T-helper 17 cell (primary cell): ENCODE data around the gene ADAM22. TPM values are rescaled to one million over a fixed set of nuclear protein-coding genes. Genes with fewer than 3 reads are reported as not detected.

Experiments used
- ATAC-seq: fragments of 150-1000 bp; cut with Tn5 transposase; 2 replicates; pipeline ENCODE4 v1.10.0; 2021; ENCODE audit warnings: mild to moderate bottlenecking, moderate library complexity
- DNase-seq, 3 donors: peaks; one replicate each; pipeline versions ENCODE4 v3.0.0 to v3.0.0-alpha.2; 2020 to 2021
- H3K9me3 ChIP-seq: one replicate; pipeline ENCODE4 v1.7.0; 2013; ENCODE audit warnings: low read length, mild to moderate bottlenecking; ENCODE audit not compliant: control insufficient read depth, poor library complexity, severe bottlenecking
- H3K27ac Mint-ChIP-seq: one replicate; pipeline ENCODE4 v1.8.0; 2022; ENCODE audit warnings: mild to moderate bottlenecking, moderate library complexity, mixed read lengths
- H3K27me3 Mint-ChIP-seq: one replicate; pipeline ENCODE4 v1.8.0; 2022; ENCODE audit warnings: mixed read lengths
- H3K36me3 Mint-ChIP-seq: one replicate; pipeline ENCODE4 v1.8.0; 2022; ENCODE audit warnings: low read depth, mixed read lengths
- H3K4me1 Mint-ChIP-seq: one replicate; pipeline ENCODE4 v1.8.0; 2022; ENCODE audit warnings: mild to moderate bottlenecking, mixed read lengths
- H3K4me3 Mint-ChIP-seq: one replicate; pipeline ENCODE4 v1.8.0; 2022; ENCODE audit warnings: mild to moderate bottlenecking, moderate library complexity, mixed read lengths
- total RNA-seq, 4 donors: library from RNA in 2 of 4; stranded (reverse) in 2 of 4; gene quantifications; one replicate each; pipeline ENCODE4 v1.2.3 and lab custom pipeline; 2022 to 2026

The ADAM22 gene
- total RNA-seq, 2 donors from 2014 or later = 2.0 to 3.0 TPM

DNA sequence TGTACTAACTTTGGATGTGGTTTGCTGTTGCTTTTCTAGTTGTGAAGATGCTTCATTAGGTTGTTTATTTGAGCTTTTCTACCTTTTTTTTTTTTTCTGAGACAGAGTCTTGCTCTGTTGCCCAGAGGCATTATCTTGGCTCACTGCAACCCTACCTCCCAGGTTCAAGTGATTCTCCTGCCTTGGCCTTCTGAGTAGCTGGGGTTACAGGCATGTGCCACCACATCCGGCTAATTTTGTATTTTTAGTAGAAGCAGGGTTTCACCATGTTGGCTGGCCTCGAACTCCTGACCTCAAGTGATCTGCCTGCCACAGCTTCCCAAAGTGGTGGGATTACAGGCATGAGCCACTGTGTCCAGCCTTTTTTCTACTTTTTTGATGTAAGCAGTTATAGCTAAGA is 93.7 kb downstream of the ADAM22 start:
- Mint-ChIP-seq H3K4me3 (no peak overlapping the region), H3K4me1 (no peaks in the 10 kb centered on the region), H3K27me3 (no peaks in the 10 kb centered on the region), H3K36me3 (no peaks in the 10 kb centered on the region), H3K27ac (no peak overlapping the region)
- DNase-seq = no peak
- no peaks in the 10 kb centered on the region for H3K9me3 ChIP-seq
- ATAC-seq = no peak

DNA sequence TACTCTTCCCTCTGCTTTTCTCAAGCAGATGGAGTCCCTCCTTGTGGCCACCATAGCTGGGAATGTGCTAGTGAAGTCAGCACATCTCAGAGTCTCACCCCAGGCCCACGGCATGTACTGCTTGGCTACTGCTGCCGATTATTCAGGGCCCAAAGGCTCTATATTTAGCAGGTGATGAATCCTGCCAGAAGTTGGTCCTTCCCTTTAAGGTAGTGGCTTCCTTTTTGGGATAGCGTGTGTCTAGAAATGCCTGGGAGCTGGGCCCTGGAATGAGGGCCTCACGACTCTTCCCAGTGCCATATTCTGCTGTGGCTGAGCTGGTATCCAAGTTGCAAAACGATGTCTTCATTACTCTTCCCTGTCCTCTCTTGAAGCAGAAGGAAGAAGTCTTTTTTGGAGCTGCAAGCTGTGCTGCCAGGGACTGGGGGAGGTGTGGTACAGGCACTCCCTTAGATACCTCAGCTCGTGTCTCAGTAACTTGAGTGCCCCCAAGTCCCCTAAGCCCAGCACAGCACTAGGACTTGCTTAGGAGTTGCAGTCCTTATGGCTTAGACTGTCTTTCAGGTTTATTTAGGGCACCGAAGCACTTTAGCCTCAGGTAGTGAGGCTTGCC is 100.1 kb downstream of the ADAM22 start:
- Mint-ChIP-seq H3K36me3 (no peaks in the 10 kb centered on the region), H3K4me1 (no peaks in the 10 kb centered on the region), H3K27ac (no peak overlapping the region), H3K27me3 (no peaks in the 10 kb centered on the region), H3K4me3 (no peak overlapping the region)
- ATAC-seq (no peak), DNase-seq (no peak)
- H3K9me3 ChIP-seq = no peaks in the 10 kb centered on the region

DNA sequence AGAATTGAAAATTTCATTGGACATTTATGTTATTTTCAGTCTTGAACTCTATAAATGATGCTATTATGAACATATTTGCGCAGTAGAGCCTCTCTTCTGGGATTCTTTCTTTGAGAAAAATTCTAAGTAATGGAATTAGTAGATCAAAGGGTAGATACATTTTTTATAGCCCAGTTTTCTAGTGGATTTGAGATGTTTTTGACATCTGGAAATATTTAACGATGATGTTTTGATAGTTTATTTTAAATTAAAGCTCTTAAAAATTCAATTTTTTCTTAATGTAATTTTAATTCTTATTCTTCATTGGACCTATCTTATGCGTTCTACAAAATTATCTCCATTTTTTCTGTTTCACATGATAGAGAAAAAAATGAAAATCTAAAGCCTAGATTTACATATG is 103.0 kb downstream of the ADAM22 start:
- Mint-ChIP-seq H3K4me1 (peaks cover 2% of the 10 kb centered on the region), H3K27me3 (no peaks in the 10 kb centered on the region), H3K27ac (no peak overlapping the region), H3K36me3 (no peaks in the 10 kb centered on the region), H3K4me3 (no peak overlapping the region)
- DNase-seq (no peak), ATAC-seq (no peak)
- no peaks in the 10 kb centered on the region for H3K9me3 ChIP-seq

DNA sequence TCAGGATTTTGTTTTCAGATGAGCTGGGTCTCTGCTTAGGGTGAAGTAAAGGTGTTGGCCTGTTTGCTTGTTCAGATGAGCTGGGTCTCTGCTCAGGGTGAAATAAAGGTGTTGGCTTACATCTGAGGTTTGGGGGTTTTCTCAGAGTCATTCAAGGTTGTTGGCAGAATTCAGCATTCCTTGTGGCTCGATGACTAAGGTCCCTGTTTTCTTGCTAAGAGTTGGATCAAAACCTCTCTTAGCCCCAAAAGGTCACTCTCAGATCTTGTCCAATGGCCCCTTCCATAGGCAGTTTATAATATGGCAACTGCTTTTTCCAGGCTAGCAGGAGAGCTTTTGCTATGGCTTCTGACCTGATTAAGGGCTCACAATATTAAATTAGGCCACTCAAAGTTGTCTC is 106.6 kb downstream of the ADAM22 start:
- H3K27ac Mint-ChIP-seq = no peak overlapping the region
- H3K9me3 ChIP-seq = no peaks in the 10 kb centered on the region
- H3K4me3 Mint-ChIP-seq = no peak overlapping the region
- no peak for DNase-seq
- no peaks in the 10 kb centered on the region for H3K36me3 Mint-ChIP-seq
- peaks cover 12% of the 10 kb centered on the region for H3K4me1 Mint-ChIP-seq
- no peaks in the 10 kb centered on the region for H3K27me3 Mint-ChIP-seq
- ATAC-seq = no peak

DNA sequence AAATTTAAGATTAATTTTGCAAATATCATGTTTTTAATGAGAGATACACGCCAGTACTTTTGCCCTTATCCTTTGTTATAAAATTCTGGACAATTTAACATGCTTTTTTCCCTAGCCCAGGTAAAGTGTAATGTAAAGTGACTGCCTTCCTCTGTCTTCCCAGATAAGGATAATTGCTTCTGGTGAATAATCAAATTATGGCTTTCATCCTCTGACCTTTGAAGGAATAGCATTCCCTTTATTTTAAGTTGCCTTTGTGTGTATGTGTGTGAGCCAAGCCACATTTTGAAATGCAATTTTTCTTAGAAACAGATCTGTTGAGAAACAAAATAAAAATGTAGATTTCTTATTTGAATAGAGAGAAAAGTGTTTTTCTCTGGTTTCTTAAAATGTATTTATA is 107.5 kb downstream of the ADAM22 start:
- H3K27me3 Mint-ChIP-seq = no peaks in the 10 kb centered on the region
- no peaks in the 10 kb centered on the region for H3K9me3 ChIP-seq
- ATAC-seq = no peak
- no peak for DNase-seq
- H3K36me3 Mint-ChIP-seq = no peaks in the 10 kb centered on the region
- no peak overlapping the region for H3K4me3 Mint-ChIP-seq
- H3K27ac Mint-ChIP-seq = no peak overlapping the region
- H3K4me1 Mint-ChIP-seq = peaks cover 17% of the 10 kb centered on the region

DNA sequence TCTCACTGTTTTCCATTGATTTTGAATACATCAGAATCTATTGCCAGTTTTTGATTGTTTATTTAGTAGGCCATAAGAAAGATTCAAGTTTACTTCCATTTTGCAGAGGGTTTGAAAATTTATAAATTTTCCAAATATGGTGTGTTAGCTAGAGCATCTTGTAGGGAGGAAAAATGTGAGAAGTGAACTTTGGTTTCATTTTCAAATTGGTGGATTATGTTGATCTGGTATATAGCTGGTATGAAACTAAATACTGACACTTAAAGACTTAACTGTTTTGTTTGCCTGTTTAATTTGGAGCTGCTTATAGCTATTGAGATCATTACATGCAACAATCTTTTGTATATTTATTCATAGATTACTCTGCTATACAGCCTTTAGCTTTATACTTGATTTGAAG is 108.1 kb downstream of the ADAM22 start:
- Mint-ChIP-seq H3K4me3 (no peak overlapping the region), H3K36me3 (no peaks in the 10 kb centered on the region), H3K4me1 (peaks cover 17% of the 10 kb centered on the region), H3K27me3 (no peaks in the 10 kb centered on the region), H3K27ac (no peak overlapping the region)
- DNase-seq = no peak
- ATAC-seq = no peak
- H3K9me3 ChIP-seq = no peaks in the 10 kb centered on the region

DNA sequence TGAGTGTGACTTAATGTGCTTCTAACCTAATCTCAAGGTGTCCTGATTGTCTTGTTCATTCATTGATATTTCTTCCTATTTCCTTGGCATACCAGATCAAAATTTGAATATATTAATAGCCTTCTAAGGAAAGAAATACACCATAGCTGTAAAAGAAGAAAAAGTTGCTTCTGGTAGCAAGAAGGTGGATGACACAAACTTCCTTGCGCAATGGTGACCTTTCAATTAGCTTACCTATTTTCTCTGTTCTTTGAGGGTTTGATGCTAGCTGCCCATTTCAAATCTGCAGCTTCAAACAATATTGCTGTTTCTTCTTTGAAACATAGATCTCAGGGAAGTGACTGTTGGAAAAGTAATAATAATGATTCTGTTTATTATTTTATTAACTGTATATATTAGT is 108.8 kb downstream of the ADAM22 start:
- no peak overlapping the region for H3K27ac Mint-ChIP-seq
- no peaks in the 10 kb centered on the region for H3K36me3 Mint-ChIP-seq
- no peak for ATAC-seq
- no peak for DNase-seq
- H3K4me3 Mint-ChIP-seq = no peak overlapping the region
- no peaks in the 10 kb centered on the region for H3K9me3 ChIP-seq
- no peaks in the 10 kb centered on the region for H3K27me3 Mint-ChIP-seq
- H3K4me1 Mint-ChIP-seq = peaks cover 17% of the 10 kb centered on the region

DNA sequence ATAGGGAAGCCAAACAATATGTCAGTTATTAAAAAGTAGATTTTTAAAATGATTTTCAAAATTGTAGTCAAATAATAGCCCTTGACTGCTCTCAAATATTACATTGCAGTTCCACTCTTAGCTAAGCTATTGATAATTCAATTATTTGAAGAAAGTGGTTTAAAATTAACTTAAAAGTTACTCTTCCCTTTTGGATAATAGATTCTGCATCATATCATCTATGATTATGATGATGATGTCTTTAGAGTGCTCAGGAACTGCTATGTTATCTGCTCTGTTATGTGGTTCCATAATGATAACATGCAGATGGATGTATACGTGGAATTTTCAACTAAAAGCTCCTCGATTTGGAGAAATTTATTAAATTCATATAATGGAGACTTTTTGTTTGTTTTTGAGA is 110.0 kb downstream of the ADAM22 start:
- ATAC-seq (no peak), DNase-seq (no peak)
- no peaks in the 10 kb centered on the region for H3K9me3 ChIP-seq
- Mint-ChIP-seq H3K4me3 (no peak overlapping the region), H3K27me3 (no peaks in the 10 kb centered on the region), H3K4me1 (peaks cover 17% of the 10 kb centered on the region), H3K36me3 (no peaks in the 10 kb centered on the region), H3K27ac (no peak overlapping the region)

DNA sequence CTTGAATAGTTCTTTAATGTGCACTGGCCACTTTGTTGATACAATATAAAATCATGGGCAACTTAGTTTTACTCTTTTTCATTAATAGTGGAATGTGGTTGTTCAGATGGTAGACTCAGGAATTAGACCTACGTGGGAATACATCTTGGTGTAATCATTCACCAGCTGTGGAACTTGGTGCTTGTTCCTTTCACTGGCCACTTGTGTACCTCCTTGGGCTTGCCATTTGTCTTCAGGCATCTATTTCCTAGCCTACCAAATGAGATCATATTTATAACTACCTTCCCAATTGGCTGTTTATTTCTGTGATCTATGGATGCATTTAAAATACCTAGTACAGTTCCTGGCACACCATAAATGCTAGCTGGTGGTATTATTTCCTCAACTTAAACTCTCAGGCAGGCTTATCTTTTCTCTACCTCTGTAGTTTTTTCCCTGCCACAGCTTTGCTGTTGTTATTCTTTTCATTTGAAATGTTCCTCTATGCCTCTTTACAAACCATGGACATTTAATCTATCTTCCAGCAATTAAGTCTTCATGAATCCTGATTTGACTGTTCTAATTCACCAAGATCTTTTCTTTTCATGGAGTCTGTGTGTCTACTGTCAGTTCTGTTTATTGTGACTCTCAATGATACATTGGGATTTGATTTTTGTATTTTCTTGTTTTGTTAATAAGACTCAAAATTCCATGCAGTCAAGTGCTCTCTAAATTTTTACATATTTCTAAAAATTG is 113.0 kb downstream of the ADAM22 start:
- Mint-ChIP-seq H3K27ac (peak overlapping the region; percentile 21), H3K4me3 (no peak overlapping the region), H3K27me3 (no peaks in the 10 kb centered on the region), H3K4me1 (peaks cover 15% of the 10 kb centered on the region), H3K36me3 (peaks cover 2% of the 10 kb centered on the region)
- no peak for DNase-seq
- H3K9me3 ChIP-seq = no peaks in the 10 kb centered on the region
- ATAC-seq = no peak

DNA sequence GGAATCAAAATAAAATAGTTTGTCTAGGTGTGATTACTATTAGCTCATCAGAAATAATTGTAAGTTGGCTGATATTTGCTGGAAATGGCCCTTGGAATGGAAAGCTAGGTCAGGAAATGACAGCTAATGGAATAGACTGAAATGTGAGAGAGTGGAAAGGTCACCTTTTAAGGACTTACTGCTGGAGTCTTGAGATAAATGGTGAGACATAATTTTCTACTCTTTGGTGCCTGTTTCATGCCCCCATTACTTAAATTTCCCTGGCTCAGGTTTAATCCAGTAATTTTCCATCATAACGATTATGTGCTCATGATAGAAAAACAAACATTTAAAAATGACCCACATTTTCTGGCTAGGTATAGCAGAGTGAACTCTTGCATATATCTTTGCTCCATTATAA is 123.6 kb downstream of the ADAM22 start:
- no peaks in the 10 kb centered on the region for H3K9me3 ChIP-seq
- ATAC-seq (no peak), DNase-seq (no peak)
- no peak overlapping the region for H3K4me3 Mint-ChIP-seq
- no peaks in the 10 kb centered on the region for H3K27me3 Mint-ChIP-seq
- H3K4me1 Mint-ChIP-seq = no peaks in the 10 kb centered on the region
- H3K27ac Mint-ChIP-seq = peak overlapping the region; percentile 21
- no peaks in the 10 kb centered on the region for H3K36me3 Mint-ChIP-seq

DNA sequence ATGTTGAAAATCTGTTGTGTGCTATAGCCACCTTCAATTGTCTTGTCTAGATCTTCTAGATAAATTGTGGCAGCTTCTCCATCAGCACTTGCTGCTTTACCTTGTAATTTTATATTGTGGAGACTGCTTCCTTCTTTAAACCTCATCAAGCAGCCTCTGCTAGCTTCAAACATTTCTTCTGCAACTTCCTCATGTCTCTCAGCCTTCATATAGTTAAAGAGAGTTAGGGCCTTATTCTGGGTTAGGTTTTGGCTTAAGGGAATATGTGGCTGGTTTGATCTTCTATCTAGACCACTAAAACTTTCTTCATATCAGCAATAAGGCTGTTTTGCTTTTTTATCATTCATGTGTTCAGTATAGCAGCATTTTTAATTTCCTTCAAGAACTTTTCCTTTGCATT is 128.2 kb downstream of the ADAM22 start:
- Mint-ChIP-seq H3K27me3 (no peaks in the 10 kb centered on the region), H3K4me1 (no peaks in the 10 kb centered on the region), H3K36me3 (no peaks in the 10 kb centered on the region), H3K4me3 (no peak overlapping the region), H3K27ac (no peak overlapping the region)
- DNase-seq (no peak), ATAC-seq (no peak)
- H3K9me3 ChIP-seq = no peaks in the 10 kb centered on the region

DNA sequence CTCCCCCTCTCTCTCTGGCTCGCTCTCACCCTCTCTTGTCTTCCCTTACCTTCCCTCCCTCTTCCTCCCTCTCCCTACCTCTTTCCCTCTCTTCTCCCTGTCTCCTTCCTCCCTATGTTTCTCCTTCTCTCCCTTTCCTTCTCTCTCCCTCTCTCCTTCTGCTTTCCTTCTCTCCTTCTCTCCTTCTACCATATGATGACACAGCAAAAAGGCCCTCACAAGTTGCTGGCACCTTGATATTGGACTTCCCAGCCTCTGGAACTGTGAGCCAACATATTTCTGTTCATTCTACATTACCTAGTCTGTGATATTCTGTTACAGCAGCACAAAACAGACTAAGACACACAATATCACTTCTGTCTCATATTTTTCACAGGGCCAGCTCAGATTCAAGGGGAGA is 135.0 kb downstream of the ADAM22 start:
- DNase-seq (no peak), ATAC-seq (no peak)
- no peaks in the 10 kb centered on the region for H3K27me3 Mint-ChIP-seq
- H3K27ac Mint-ChIP-seq = no peak overlapping the region
- no peaks in the 10 kb centered on the region for H3K4me1 Mint-ChIP-seq
- H3K4me3 Mint-ChIP-seq = no peak overlapping the region
- H3K36me3 Mint-ChIP-seq = no peaks in the 10 kb centered on the region
- H3K9me3 ChIP-seq = no peaks in the 10 kb centered on the region

DNA sequence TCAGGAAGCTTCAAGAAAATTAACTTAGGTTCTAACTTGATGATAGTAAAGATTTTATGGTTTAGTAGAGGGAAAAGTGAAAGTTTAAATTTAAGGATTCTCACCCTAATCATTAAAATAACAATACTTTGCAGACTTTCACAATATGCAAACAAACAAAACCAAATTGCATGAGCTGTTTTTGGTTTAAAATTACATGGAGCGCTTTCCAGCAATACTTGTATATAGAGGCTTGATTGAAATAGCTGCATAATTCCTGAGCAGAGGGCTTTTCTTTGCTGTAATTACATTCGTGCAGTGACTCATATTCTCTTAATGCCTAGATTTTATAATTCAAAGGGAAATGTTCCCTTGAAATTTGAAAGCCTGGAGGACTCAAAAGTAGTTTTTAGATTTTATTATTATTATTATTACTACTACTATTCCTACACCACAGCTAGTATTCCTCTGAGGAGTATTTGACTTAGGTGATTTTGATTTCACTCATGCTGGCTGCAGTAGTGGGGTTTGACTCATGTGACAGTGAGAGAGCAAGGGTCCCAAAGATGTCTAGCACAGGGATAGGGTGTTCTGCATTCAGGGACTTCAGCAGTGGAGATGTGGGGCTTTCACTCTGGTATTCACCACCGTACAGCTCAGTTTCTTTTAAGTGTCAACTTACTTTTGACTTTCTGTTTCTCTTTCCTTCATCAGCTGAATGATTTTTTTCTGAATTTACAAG is 138.1 kb downstream of the ADAM22 start:
- no peak for ATAC-seq

DNA sequence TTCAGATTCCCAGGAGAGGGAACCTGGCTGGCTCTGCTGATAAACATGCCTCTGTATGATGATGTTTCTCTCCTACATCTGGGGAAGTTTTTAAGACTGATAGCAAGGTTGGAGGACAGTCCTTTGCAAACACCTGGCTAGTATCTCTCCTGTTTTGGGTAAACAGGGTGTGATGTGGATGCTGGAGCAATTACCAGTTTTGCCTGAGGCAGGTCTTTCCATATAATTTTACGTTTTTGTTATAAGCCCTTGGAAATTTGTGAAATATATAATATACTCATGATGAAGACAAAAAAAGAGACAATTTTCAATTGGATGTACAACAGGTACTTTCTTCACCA is 138.6 kb downstream of the ADAM22 start:
- H3K9me3 ChIP-seq = no peaks in the 10 kb centered on the region
- ATAC-seq (no peak), DNase-seq (no peak)
- Mint-ChIP-seq H3K4me3 (no peak overlapping the region), H3K27ac (no peak overlapping the region), H3K36me3 (no peaks in the 10 kb centered on the region), H3K27me3 (no peaks in the 10 kb centered on the region), H3K4me1 (no peaks in the 10 kb centered on the region)

More for the DNA sequence above, 138.1 kb downstream of the ADAM22 start:
- Mint-ChIP-seq H3K27me3 (no peaks in the 10 kb centered on the region), H3K4me3 (no peak overlapping the region), H3K27ac (no peak overlapping the region), H3K4me1 (no peaks in the 10 kb centered on the region), H3K36me3 (no peaks in the 10 kb centered on the region)
- no peak for DNase-seq
- H3K9me3 ChIP-seq = no peaks in the 10 kb centered on the region
